Gastrocnemius medialis (tissue), 4 donors: Measurements from ENCODE around the gene TRIM47. TPM values are rescaled to one million over a fixed set of nuclear protein-coding genes. Genes with fewer than 3 reads are reported as not detected.
A peak's percentile ranks its signal among the peaks of the same experiment; 100 is the strongest.

Experiments used
- ATAC-seq, 2 donors: fragments of 150-250 bp; one replicate each; pipeline ENCODE4 v1.9.1; 2016
- DNase-seq, 2 donors: peaks; one replicate each; pipeline ENCODE4 v3.0.0-alpha.2; 2019
- H3K27ac ChIP-seq, 4 donors: fragments of 200-600 bp; sonication (generic); 1 replicate in 1 of 4; 2 replicates in 3 of 4; pipeline ENCODE4 v1.5.1; 2016 to 2018; ENCODE audit warnings: mild to moderate bottlenecking in 2 of 4, moderate library complexity in 1 of 4
- H3K27me3 ChIP-seq, 3 donors: fragments of 200-600 bp; sonication (generic) in 2 of 3; 1 replicate in 1 of 3; 2 replicates in 2 of 3; pipeline versions ENCODE4 v1.5.1 to v1.6.0; 2016 to 2019; ENCODE audit warnings: mild to moderate bottlenecking in 1 of 3, moderate library complexity in 1 of 3
- H3K36me3 ChIP-seq, 2 donors: fragments of 200-600 bp; sonication (generic) in 1 of 2; one replicate each; pipeline ENCODE4 v1.5.1; 2017 to 2018
- H3K4me1 ChIP-seq, 2 donors: fragments of 200-600 bp; sonication (generic) in 1 of 2; one replicate each; pipeline ENCODE4 v1.5.1; 2016 to 2017; ENCODE audit warnings: mild to moderate bottlenecking in 2 of 2
- H3K4me3 ChIP-seq, 4 donors: fragments of 200-600 bp; sonication (generic) in 3 of 4; 1 replicate in 1 of 4; 2 replicates in 3 of 4; pipeline ENCODE4 v1.5.1; 2016 to 2019; ENCODE audit warnings: mild to moderate bottlenecking in 2 of 4
- H3K9me3 ChIP-seq, 3 donors: fragments of 200-600 bp; sonication (generic) in 2 of 3; 1 replicate in 1 of 3; 2 replicates in 2 of 3; pipeline ENCODE4 v1.5.1; 2016 to 2019
- CTCF ChIP-seq, 5 experiments: fragments of 450-650 bp in 3 of 5; fragments of 200-600 bp in 2 of 5; sonication (generic) in 2 of 5; IDR thresholded peaks in 4 of 5; conservative IDR thresholded peaks in 1 of 5; 1 replicate in 4 of 5; 2 replicates in 1 of 5; pipeline ENCODE4 v1.5.1; 2016 to 2019; ENCODE audit warnings: antibody characterized with exemption in 5 of 5, mild to moderate bottlenecking in 3 of 5, moderate library complexity in 3 of 5
- POLR2A ChIP-seq, 2 donors: fragments of 450-650 bp; IDR thresholded peaks; one replicate each; pipeline ENCODE4 v1.6.1; 2017; ENCODE audit warnings: antibody characterized with exemption in 2 of 2, mild to moderate bottlenecking in 2 of 2, moderate library complexity in 2 of 2
- in situ Hi-C, 4 donors: fragments of 200-750 bp; cut with MboI; loops; one replicate each; pipeline versions ENCODE4 v1.15.0 to v1.8.0; 2017; ENCODE audit warnings: low sequenced_read_pairs in 4 of 4
- intact Hi-C: fragments of 100-400 bp; cut with DNase I; formaldehyde crosslinking; loops from one replicate; pipeline ENCODE4 v1.15.1; 2023; ENCODE audit warnings: low total_unique reads
- total RNA-seq, 4 donors: library from RNA; depleted of rRNA; stranded (reverse); fragments of >200 nt; gene quantifications; one replicate each; pipeline versions ENCODE4 v1.1.0 to v1.2.3, GENCODE V29; 2016

Gene TRIM47
- total RNA-seq, 4 donors from 2014 or later: 9.5 to 18.4 (median 15.5) TPM

DNA sequence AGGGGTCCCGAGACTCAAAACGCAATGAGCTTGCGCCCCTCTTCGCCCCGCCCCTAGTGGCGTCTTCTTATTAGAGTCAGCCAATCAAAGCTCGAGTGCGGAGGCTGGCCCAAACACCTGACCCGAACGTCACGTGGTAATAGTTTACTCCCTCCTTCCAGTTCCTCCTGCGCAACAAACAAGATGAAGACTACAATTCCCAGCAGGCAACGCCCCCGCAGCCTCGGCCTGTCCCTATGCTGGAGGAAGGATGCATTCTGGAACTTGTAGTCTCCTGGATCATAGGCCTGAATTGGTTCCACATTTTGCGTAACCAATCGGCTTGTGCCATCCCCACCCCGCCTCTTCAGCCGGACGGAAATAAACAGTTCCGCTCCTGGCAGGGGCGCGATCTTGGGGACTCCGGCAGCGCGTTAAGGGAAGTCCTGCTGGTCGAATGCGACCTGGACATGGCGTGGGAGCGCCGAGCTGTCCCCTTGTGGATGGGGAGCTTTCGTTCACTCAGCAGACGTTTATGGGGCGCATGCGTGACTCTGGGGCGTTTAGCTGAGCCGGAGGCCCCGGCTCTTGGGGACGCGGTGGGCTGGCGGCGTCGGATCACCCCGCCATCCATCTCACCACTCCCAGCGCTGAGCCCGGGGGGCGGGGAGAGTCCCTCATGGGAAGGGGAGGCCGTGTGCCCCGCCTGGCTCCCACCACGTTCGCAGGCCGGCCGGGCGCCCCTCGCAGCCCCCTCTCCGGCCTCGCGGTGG lies 22.9 kb downstream of the TRIM47 start, which contains the start of gene WBP2:
TSS of gene WBP2 (minus strand) at position 26 of the 752 bp plus-strand sequence. CDS start 38 bp downstream, outside the sequence.
- intact Hi-C loops: loop anchor here (1.0 to 10.0 kb wide), 5 partner anchors 22 to 389 kb away; partner anchors contain the start of genes RNF157, TRIM65 and UNK
- peak; percentile 100 for DNase-seq

DNA sequence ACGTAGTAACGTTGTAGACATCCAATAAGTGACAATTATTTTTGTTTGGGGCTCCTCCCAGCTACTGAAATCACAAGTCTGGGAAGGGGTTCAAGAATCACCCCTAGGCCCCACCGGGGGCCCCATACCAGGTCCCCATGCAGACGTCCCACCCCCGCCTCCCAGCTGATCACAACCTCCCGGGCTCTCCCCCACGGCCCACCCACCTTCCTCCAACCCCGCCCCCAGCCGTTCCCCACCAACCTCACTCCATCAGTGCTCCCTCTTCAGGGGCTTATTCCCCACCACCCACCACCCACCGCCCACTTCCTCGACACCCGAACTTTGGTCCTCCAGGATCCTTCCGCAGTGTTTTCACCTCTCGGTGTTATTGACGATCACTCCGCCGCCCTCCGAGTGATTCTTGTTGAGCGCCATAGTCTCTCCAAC lies 23.5 kb downstream of the TRIM47 start:
- TF ChIP-seq CTCF (IDR thresholded peaks at IDR 0.05 in 4 of 5, conservative IDR thresholded peaks at IDR 0.05 in 1 of 5): peak in 1 of 5 experiments; percentile 28
- TF ChIP-seq POLR2A (IDR thresholded peaks at IDR 0.05): no peak
- H3K36me3 ChIP-seq: peaks cover 0 to 17% of the 10 kb centered on the region in 2 donors
- peaks cover 45% of the 10 kb centered on the region in 2 donors for H3K4me1 ChIP-seq
- DNase-seq: no peak
- intact Hi-C loops: loop anchor here (1.0 to 10.0 kb wide), 4 partner anchors 70 to 390 kb away; partner anchors contain the start of genes ACOX1, RNF157, TEN1 and UNK
- H3K27ac ChIP-seq: peak overlapping the region; percentile 95 to 99 (median 95)
- no peaks in the 10 kb centered on the region for H3K9me3 ChIP-seq
- in situ Hi-C loops: loop anchor here in 1 of 4 donors (5.0 kb wide), 1 partner anchor 78 kb away; a partner anchor contains a TSS
- H3K27me3 ChIP-seq: no peaks in the 10 kb centered on the region
- ATAC-seq: peak; percentile 4 to 5
- peak overlapping the region; percentile 59 to 82 (median 66) for H3K4me3 ChIP-seq

More for the DNA sequence above, 22.9 kb downstream of the TRIM47 start, which contains the start of gene WBP2:
- Histone ChIP-seq H3K27ac (peak within 1 kb of the TSS; percentile 95 to 99 (median 96)), H3K4me3 (peak within 1 kb of the TSS; percentile 63 to 85 (median 78)), H3K9me3 (no peaks in the 10 kb centered on the region), H3K4me1 (peaks cover 39 to 41% of the 10 kb centered on the region in 2 donors), H3K36me3 (peaks cover 0 to 11% of the 10 kb centered on the region in 2 donors), H3K27me3 (no peaks in the 10 kb centered on the region)
- TF ChIP-seq CTCF (IDR thresholded peaks at IDR 0.05 in 4 of 5, conservative IDR thresholded peaks at IDR 0.05 in 1 of 5) (peak; percentile 54 to 79 (median 61)), POLR2A (IDR thresholded peaks at IDR 0.05) (peak; percentile 96 to 100)
- in situ Hi-C loops: loop anchor here in 1 of 4 donors (5.0 kb wide), 1 partner anchor 78 kb away; a partner anchor contains a TSS
- ATAC-seq: peak; percentile 79 to 80

- Histone ChIP-seq H3K27me3 (no peaks in the 10 kb centered on the region), H3K9me3 (no peaks in the 10 kb centered on the region), H3K36me3 (peaks cover 0 to 24% of the 10 kb centered on the region in 2 donors), H3K4me3 (peak overlapping the region; percentile 59 to 82 (median 66)), H3K27ac (peak overlapping the region; percentile 95 to 99 (median 95)), H3K4me1 (peaks cover 51 to 52% of the 10 kb centered on the region in 2 donors)
- intact Hi-C loops (loop anchor here (2.0 to 10.0 kb wide), 3 partner anchors 69 to 391 kb away; partner anchors contain the start of genes ACOX1, RNF157, TEN1 and UNK), in situ Hi-C loops (no loop called here)
- ATAC-seq (peak; percentile 48 to 55), DNase-seq (peak; percentile 79 to 85)
- no peak for TF ChIP-seq CTCF (IDR thresholded peaks at IDR 0.05 in 4 of 5, conservative IDR thresholded peaks at IDR 0.05 in 1 of 5)
- TF ChIP-seq POLR2A (IDR thresholded peaks at IDR 0.05): peak; percentile 74 to 80
Observed at GRCh38 chr17:75854101-75854748, 24.2 kb downstream of the TRIM47 start.

GRCh38 chr17:75853433-75853832 lies 24.9 kb downstream of the TRIM47 start:
- DNase-seq (peak; percentile 73 to 81), ATAC-seq (peak; percentile 8 to 34)
- intact Hi-C loops: loop anchor here (5.0 to 10.0 kb wide), 2 partner anchors 124 to 391 kb away; partner anchors contain the start of genes ACOX1, RNF157 and TEN1
- in situ Hi-C loops: no loop called here
- Histone ChIP-seq H3K36me3 (peaks cover 0 to 32% of the 10 kb centered on the region in 2 donors), H3K4me1 (peaks cover 53 to 55% of the 10 kb centered on the region in 2 donors), H3K27ac (peak overlapping the region; percentile 95 to 99 (median 95)), H3K4me3 (peak overlapping the region; percentile 9 to 82 (median 61)), H3K27me3 (no peaks in the 10 kb centered on the region), H3K9me3 (no peaks in the 10 kb centered on the region)
- TF ChIP-seq POLR2A (IDR thresholded peaks at IDR 0.05): no peak
- no peak for TF ChIP-seq CTCF (IDR thresholded peaks at IDR 0.05 in 4 of 5, conservative IDR thresholded peaks at IDR 0.05 in 1 of 5)
